ENCODE measurements around the gene RSPH10B.
"Not testable (repeated sequence)": the region's sequence is repeated elsewhere in the genome, so short reads cannot be mapped to it uniquely, and the experiment has no call there.

RSPH10B gene

DNA sequence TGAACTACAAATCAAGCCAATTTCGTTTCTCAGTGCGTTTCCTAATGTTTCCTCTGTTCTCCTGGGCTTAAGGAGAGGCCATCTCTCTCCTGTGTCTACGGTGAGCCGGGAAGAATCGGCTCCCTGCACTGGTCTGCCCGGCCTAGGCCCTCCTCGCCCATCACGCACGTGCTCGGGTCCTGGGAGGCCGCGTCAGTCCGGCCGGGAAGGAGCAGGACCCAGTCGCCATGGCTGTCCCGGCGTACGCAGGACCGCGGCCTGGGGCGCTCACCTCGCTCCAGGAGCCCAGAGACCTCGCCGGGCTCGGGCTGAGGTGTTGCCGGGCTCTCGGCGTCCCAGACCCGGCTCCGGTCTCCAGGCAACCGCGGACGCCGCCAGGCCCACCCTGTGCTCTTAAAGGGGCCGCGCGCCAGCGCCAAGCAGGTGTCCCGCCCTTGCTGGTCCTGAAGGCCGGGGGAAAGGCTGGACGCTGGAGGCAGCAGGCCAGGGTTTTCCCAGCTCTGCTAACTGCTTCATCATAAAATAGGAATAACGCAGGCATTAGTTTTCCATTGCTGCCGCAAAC, at the start of gene RSPH10B:
Gene RSPH10B (minus strand): TSS at position 343 of the 565 bp plus-strand sequence. CDS start 3,573 bp downstream, outside the sequence.
- DNase-seq, result not testable (repeated sequence)

DNA sequence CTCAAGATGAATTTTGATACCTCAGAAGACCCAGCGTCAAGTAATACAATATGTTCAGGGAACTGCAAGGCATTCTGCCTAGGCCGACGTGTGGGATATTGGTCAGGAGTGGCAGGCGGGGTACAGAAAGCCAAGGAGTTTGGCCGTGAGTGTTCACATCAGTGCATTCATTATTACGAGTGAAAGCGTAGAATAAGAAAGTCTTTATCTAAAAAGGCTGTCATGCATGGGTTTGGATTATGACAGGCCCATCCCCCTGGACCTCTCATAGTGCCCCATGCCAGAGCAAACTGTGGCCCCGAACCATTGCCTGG, 46.1 kb upstream of the RSPH10B start:
- no peak for DNase-seq

GRCh38 chr7:6015917-6016652, 45.6 kb upstream of the RSPH10B start:
- DNase-seq, result peak; percentile 94

DNA sequence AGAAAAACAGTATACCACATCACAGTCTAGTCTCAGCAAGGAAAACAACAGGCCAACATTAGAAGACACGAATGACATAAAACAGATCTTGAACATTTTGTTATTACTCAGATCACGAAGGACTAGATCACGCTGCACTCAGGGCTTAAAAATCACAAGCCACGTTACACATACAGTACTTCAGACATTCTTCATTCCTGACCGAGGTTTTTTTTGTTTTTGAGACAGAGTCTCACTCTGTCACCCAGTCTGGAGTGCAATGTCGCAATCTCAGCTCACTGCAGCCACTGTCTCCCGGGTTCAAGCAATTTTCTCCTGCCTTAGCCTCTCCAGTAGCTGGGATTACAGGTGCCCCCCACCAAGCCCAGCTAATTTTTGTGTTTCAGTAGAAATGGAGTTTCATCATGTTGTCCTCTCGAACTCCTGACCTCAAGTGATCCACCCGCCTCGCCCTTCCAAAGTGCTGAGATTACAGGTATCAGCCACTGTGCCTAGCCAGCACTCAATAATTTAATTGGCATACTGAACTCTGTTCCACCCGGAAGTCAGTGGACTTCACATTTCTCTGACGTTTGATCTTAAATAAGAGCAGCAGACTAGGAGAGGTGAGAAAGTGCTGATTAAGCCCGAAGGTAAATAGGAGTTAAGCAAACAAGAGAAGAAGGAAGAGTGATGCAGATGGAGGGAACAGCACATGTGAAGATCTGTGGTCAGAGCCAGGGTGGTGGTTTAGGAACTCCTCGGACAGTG, 42.0 kb upstream of the RSPH10B start:
- no peak for DNase-seq

- DNase-seq, result no peak
Measured at GRCh38 chr7:6011541-6011940, 41.1 kb upstream of the RSPH10B start.

- DNase-seq, result not testable (repeated sequence)
Measured at GRCh38 chr7:6010370-6010769, 39.9 kb upstream of the RSPH10B start.

DNA sequence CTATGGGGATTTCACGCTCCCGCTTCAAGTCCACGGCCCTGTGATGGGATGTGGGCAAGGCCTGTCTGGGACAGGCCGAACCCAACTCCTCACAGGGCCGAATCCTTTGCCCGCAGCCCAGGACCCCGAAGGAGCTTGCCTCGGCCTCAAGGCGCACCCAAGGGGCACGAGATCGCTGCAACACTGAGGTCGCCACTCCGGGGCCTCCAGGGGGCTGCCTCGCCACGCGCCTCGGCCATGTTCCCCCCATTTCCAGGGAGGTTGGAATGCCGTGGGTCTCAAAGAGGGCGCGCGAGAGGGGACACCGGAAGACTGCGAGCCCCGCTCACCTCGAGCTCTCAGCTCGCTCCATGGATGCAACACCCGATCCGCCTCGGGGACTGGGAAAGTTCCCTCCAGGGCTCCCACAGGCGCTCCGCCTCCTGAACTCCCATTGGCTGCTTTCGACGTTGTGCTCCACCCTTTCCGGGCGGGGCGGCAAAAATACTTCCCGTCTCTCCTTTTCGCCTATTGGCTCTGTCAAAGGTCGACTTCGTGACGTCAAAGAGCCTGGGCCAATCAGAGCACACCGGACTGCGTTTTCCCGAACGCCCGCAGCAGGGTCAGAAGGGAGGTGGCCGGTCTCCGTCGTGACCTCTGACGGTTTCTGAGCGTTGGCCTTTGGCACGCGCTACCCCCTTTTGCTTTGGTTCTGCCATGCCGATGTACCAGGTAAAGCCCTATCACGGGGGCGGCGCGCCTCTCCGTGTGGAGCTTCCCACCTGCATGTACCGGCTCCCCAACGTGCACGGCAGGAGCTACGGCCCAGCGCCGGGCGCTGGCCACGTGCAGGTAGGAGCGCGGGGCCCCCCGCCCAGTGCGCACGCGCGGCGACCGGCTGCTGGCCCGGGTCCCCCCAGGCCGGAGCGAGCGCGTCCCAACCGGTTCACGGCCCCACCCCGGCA, 38.5 kb upstream of the RSPH10B start, which contains the start of the genes AIMP2 and PMS2:
Gene AIMP2 (plus strand): TSS at position 605 of the 944 bp plus-strand sequence. CDS start 92 bp downstream, at position 697.
Gene PMS2 (minus strand): TSS at position 382 of the 944 bp plus-strand sequence. CDS start 30 bp downstream, at position 352.
- peak; percentile 97 for DNase-seq

GRCh38 chr7:6007835-6008590, 37.5 kb upstream of the RSPH10B start:
- not testable (repeated sequence) for DNase-seq

GRCh38 chr7:6007386-6007785, 36.9 kb upstream of the RSPH10B start:
- no peak for DNase-seq

DNA sequence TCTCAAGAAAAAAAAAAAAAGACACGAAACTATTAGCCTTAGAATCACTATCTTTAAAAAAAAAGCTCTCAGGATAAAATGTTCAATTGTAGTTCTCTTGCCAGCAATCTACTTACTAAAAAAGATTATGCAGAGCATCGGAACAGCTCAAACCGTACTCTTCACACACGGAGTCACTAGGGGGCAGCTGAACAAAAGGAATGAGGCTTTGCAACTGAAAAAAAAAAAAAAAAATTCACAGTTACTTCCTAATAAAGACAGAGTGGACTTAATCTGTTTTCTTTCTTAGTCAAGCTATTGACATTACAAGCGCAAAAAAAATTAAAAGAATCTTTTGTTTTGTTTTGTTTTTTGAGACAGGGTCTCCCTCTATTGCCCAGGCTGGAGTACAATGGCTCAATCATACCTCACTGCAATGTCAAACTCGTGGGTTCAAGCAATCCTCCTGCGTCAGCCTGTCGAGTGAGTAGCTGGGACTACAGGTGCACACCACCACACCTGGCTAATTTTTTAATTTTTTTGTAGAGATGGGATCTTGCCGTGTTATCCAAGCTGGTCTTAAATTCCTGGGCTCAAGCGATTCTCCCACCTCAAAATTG, 26.8 kb upstream of the RSPH10B start:
- DNase-seq, result peak; percentile 67

DNA sequence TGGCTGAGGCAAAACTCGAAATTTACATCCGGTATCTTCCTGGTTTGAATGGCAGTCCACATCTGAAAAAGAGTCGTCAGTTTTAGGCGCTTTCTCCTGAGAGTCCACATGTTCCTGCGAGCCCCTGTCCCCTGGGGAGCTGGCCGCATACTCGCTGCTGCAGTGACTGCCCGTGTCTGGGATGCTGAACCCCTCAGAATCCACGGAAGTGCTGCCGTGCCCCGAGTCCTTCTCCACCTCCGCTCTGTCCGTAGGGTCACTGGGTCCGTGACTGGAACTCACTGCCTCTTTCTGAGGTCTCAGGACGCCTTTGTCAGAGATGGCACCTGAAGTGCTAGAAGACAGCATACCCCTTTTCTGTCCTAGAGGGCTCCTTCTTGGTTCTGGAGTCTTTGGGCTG, 16.6 kb upstream of the RSPH10B start:
- not testable (repeated sequence) for DNase-seq

GRCh38 chr7:5979680-5980314, 9.3 kb upstream of the RSPH10B start:
- DNase-seq, result not testable (repeated sequence)

DNA sequence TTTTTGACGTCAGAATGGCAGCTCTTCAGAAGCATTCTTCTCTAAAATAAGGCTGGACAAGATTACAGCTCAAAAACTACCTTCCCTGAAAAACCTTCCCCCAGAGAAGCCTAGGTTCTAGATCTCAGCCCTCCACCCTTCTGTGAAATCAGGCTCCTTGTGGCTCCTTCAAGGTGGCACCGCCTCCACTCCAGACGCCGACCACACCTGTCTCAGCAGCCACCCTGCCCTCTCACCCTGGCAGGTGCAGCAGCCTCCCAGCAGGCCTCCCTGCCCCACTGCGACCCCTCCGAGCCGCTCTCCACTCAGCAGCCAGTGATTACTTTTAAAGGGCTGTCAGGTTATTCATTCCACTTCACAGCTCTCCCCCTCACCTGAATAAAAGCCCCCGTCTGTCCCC, 3.1 kb upstream of the RSPH10B start:
- not testable (repeated sequence) for DNase-seq

DNA sequence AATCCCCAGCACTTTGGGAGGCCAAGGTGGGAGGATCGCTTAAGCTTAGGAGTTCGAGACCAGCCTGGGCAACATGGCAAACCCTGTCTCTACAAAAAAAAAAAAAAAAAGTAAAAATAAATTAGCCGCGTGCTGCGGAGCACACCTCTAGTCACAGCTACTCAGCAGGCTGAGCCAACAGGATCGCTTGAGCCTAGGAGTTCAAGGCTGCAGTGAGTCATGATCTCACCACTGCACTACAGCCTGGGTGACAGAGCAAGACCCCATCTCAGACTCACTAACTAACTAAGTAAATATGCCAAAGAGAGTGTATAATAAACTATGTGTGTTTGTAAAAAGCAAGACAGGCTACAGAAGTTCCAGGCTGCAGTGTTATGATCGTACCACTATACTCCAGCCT, 6.7 kb downstream of the RSPH10B start:
- DNase-seq, result not testable (repeated sequence)

DNA sequence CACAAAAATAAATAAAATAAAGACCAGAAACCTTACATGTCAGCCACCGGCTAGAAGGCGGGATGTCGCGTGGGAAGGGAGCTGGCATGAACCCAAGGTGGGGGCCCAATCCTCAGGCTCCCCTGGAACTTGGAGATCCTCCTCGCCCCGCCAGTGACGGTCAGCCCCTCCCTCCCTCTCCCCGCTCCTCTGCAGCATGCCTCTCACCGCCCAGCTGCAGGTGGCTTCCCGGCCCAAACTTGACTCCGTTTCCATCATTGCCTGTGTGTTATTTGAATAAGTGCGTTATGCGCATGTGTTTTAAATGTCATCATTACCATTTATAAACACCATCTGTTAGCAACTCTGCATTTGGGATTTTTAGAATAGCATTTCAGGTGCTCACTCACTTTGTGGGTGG, 7.3 kb downstream of the RSPH10B start:
- not testable (repeated sequence) for DNase-seq

DNA sequence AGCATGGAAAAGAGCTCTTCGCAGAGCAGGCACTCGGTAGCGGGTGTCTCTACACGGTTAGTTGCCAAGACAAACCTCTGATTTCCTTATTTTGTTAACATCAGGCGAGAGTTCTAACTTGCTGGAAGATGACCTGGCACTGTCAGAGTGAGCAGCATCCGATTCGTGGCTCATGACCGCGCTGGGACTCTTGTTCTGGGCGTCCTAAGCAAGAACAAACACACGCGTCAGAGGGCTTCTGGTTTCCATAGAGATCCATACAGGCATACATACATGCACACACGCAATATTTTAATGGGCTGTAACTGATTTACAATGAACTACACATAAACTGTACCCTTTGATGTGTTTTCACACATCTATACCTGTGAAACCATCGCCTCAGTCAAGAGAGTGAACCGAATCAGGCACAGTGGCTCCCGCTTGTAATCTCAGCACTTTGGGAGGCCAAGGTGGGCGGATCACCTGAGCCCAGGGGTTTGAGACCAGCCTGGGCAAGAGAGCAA, 35.5 kb downstream of the RSPH10B start:
- not testable (repeated sequence) for DNase-seq

DNA sequence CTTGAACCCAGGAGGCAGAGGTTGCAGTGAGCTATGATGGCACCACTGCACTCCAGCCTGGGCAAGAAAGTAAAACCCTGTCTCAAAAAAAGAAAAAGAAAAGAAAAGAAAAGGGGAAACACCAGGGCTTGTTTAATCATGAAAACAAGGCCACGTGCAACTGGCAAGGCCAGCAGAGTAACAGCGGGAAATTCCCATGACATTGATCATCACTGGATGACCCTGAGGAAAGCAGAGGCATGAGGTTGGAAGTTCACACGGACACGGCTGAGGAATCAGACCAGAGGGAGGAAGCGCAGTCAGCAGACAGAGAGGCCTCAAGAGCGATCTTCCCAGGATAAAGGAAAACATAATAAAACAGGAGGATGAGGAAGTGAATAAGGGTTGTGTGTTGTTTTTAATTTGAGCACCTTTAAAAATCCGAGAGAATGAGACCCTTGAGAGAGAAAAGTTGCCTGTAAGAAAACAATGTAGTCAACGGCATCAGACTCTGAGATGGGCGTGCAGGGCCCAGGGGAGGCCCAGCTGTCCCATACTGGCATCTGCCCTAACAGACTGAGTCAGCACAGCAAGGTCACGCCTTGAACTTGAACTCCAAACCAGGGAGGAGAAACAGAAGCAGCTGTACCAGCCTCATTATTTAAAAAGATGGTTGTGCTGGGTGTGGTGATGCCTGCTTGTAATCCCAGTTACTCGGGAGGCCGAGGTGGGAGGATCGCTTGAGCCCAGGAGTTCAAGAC, 38.4 kb downstream of the RSPH10B start:
- not testable (repeated sequence) for DNase-seq

DNA sequence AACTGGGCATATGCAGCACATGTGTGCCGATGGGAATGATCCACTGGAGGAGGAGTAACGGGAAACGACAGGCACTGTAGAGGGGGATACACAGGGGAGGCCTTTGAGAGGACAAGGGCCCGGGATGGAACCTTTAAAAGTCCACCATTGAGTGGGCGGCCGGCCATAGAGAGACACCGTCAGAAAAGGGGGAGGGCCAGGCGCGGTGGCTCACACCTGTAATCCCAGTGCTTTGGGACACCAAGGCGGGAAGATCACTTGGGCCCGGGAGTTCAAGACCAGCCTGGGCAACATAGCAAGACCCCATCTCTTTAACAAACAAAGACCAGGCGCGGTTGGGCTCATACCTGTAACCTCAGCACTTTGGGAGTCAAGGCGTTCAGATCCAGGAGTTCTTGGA, 39.2 kb downstream of the RSPH10B start:
- not testable (repeated sequence) for DNase-seq

- DNase-seq, result not testable (repeated sequence)
Measured at GRCh38 chr7:5930290-5930689, 40.2 kb downstream of the RSPH10B start.

All from DMS79 treated with DMSO at 0.1 percent for 48 hours (cell line).